ENCODE results near the gene HRK. TPM values are rescaled to one million over a fixed set of nuclear protein-coding genes. Genes with fewer than 3 reads are reported as not detected.

The HRK gene
- total and polyA plus RNA-seq, 9 of the 15 experiments (the other 6 are each of a cell fraction or from before 2014, with no cell fraction given), result 0.01 to 0.05 (median 0.04) TPM; not detected in 6

DNA sequence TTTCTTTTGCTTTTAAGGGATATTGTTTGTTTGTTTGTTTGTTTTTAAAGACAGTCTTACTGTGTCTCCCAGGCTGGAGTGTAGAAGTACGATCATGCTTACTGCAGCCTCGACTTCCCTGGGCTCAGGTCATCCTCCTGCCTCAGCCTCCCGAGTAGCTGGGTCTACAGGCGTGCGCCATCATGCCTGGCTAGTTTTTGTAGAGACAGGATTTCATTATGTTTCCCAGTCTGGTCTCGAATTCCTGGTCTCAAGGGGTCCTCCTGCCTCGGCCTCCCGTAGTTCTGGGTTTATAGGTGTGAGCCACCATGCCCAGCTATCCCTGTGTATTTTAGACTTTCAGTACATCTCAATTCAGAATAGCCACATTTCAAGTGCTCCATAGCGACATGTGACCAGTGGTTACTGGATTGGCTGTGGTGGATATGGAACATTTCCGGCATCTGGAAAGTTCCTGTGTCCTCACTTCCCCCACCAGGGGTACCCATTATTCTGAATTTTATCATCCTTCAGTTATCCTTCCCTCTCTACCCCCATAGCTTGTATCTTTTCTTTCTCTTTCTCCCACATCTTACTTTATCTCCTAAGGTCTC lies 61.1 kb downstream of the HRK start:
- FAIRE-seq (no peak), DNase-seq (ENCODE audit: extremely low read depth in 1 of 4, low spot score in 3 of 4) (no peak), ATAC-seq (no peak)
- Histone ChIP-seq H2AFZ (ENCODE audit: low read depth, low read length) (no peak overlapping the region), H3K9me1 (ENCODE audit: control insufficient read depth, insufficient read depth, low read length) (no peaks in the 10 kb centered on the region), H3K9me3 (replicated peaks; ENCODE audit: control insufficient read depth, insufficient read depth, low read depth, low read length) (no peaks in the 10 kb centered on the region), H3K79me2 (ENCODE audit: control insufficient read depth, insufficient read depth, low read length) (peaks cover 11% of the 10 kb centered on the region), H3K27me3 (ENCODE audit: control insufficient read depth in 2 of 2, insufficient read depth in 2 of 2, low read length in 2 of 2) (no peaks in the 10 kb centered on the region), H3K36me3 (ENCODE audit: control insufficient read depth, insufficient read depth, low read length) (no peaks in the 10 kb centered on the region), H3K4me1 (replicated peaks in 1 of 2; ENCODE audit: control insufficient read depth in 2 of 2, insufficient read depth in 2 of 2, low read length in 2 of 2) (peaks cover 6 to 10% of the 10 kb centered on the region in 2 experiments; a peak in 4 of 5 replicates), H3K27ac (ENCODE audit: extremely low read depth, low read depth, low read length) (no peak overlapping the region), H3K4me3 (no peak overlapping the region), H4K20me1 (replicated peaks; ENCODE audit: control insufficient read depth, insufficient read depth, low read length) (no peaks in the 10 kb centered on the region), H3K4me2 (ENCODE audit: insufficient read depth, low read length) (no peak overlapping the region), H3K9ac (ENCODE audit: insufficient read depth in 1 of 2, low read depth in 2 of 2, low read length in 2 of 2) (no peak overlapping the region)
- TF ChIP-seq, protein P1, sequence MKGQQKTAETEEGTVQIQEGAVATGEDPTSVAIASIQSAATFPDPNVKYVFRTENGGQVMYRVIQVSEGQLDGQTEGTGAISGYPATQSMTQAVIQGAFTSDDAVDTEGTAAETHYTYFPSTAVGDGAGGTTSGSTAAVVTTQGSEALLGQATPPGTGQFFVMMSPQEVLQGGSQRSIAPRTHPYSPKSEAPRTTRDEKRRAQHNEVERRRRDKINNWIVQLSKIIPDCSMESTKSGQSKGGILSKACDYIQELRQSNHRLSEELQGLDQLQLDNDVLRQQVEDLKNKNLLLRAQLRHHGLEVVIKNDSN (CRISPR knock-in tag; IDR thresholded peaks at IDR 0.05), result 0 out of 2 replicates have a peak, but pooled peaks have one; percentile 18
- peak; percentile 68; the same call in 1 of the 2 replicates for TF ChIP-seq RFX5 (IDR thresholded peaks at IDR 0.05; ENCODE audit: low read depth, low read length)
- no peak for TF ChIP-seq CBFA2T3 (IDR thresholded peaks at IDR 0.05)
- no peak for TF ChIP-seq ELF2 (CRISPR knock-in tag; IDR thresholded peaks at IDR 0.05)
- no TSS peak for BruUV-seq (replicated peaks)
- POLR2A ChIA-PET, result interaction anchor here (0.6 kb wide), 1 partner anchor 215 kb away, joined by 3 read pairs; no protein-coding TSS in a partner anchor
- WGBS (ENCODE audit: insufficient coverage, low coverage, missing lambda C conversion rate), result 54% methylated on average over 10 of the region's 10 CpGs
- intact Hi-C loops (cut with micrococcal nuclease), result no loop called here
- in situ Hi-C loops (cut with MboI), result no loop called here
- CTCF ChIA-PET (ENCODE audit: low intra/inter-chr PET ratio), result no interaction called here
